GM23248 (cell line): ENCODE data around the gene RAPGEF4.

Experiments
- EZH2 ChIP-seq: fragments of 200-600 bp; sonication (generic); IDR thresholded peaks from 2 replicates; pipeline ENCODE4 v1.6.1; 2018; ENCODE audit warnings: antibody characterized with exemption, mild to moderate bottlenecking; ENCODE audit not compliant: insufficient read depth, poor library complexity, severe bottlenecking
- EZH2phosphoT487 ChIP-seq: fragments of 200-600 bp; sonication (generic); IDR thresholded peaks from 2 replicates; pipeline ENCODE4 v1.6.1; 2018; ENCODE audit warnings: antibody characterized with exemption, moderate library complexity, mild to moderate bottlenecking, low read depth; ENCODE audit not compliant: insufficient read depth

- TF ChIP-seq EZH2, result no peak
- TF ChIP-seq EZH2phosphoT487, result no peak
Observed at GRCh38 chr2:172896661-172897081, 161.0 kb downstream of the RAPGEF4 start.
